Heart left ventricle (tissue), 13 donors: Measurements from ENCODE around the gene FOXN1.

ENCODE experiments used
- POLR2A ChIP-seq, 2 donors: fragments of 450-650 bp; IDR thresholded peaks; one replicate each; pipeline ENCODE4 v1.6.1; 2017; ENCODE audit warnings: antibody characterized with exemption in 2 of 2, mild to moderate bottlenecking in 2 of 2, moderate library complexity in 2 of 2
- TF ChIP-seq, protein P1 (sequence below), 12 donors: fragments of 200-600 bp; sonication (generic) in 4 of 12; IDR thresholded peaks; one replicate each; pipeline versions ENCODE4 v1.5.0 to v1.8.0; 2018 to 2022; ENCODE audit warnings: antibody characterized with exemption in 12 of 12, mild to moderate bottlenecking in 5 of 12
- donor health status: ischemic (EF 13 %, LVEDD 7.1; RV severe dilation, severe dysfunction).
- donor health status: DM: no; HTN: yes; CAD: no.
- donor health status: DM: no; HTN: no; CAD: no.
- donor health status: ischemic (EF 25% LVEDD 6.9; RV normal size, moderate dysfunction).
- donor health status: ischemic (EF 25% LVEDD 5.7; RV mildly dilated, moderate dysfunction).
- donor health status: ischemic (EF 35%, LVEDD 5.7; RV mildly dilated, moderate dysfunction).
- donor health status: nonischemic (EF 11% LVEDD 7.7; RV severe dilation, severe dysfunction).
- donor health status: DM: yes; HTN: yes; CAD: no.
- donor health status: PGD.
- donor health status: ischemic (EF 29% LVEDD 5.4; RV normal size, mild dysfunction).
- donor health status: nonischemic (EF 23%, LVEDD 6.1; RV moderate dilation, normal function).

DNA sequence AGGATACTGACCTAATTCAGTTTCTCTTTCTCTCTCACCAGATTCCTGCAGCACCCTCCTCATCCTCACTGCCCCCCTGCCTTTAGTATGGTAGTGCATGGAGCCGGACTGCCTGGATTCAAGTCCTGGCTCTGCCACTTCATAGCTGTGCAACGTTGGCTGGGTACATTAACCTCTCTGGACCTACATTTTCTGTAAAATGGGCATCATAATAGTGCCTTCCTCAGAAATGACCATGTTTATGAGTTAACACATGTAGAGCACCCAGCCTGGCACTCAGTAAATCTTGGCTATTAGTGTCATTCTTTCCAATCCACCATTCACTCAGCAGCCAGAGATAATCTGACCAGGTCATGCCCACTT is 39.0 kb downstream of the FOXN1 start:
- TF ChIP-seq, protein P1, sequence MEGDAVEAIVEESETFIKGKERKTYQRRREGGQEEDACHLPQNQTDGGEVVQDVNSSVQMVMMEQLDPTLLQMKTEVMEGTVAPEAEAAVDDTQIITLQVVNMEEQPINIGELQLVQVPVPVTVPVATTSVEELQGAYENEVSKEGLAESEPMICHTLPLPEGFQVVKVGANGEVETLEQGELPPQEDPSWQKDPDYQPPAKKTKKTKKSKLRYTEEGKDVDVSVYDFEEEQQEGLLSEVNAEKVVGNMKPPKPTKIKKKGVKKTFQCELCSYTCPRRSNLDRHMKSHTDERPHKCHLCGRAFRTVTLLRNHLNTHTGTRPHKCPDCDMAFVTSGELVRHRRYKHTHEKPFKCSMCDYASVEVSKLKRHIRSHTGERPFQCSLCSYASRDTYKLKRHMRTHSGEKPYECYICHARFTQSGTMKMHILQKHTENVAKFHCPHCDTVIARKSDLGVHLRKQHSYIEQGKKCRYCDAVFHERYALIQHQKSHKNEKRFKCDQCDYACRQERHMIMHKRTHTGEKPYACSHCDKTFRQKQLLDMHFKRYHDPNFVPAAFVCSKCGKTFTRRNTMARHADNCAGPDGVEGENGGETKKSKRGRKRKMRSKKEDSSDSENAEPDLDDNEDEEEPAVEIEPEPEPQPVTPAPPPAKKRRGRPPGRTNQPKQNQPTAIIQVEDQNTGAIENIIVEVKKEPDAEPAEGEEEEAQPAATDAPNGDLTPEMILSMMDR (IDR thresholded peaks at IDR 0.05) = no peak
- no peak for TF ChIP-seq POLR2A (IDR thresholded peaks at IDR 0.05)
